ENCODE measurements around the gene GPC6.
A peak's percentile ranks its signal among the peaks of the same experiment; 100 is the strongest.

Gene GPC6

GRCh38 chr13:94030415-94031119 is 804.0 kb downstream of the GPC6 start:
- no peaks in the 10 kb centered on the region for H3K9me3 Mint-ChIP-seq
- peaks cover 15% of the 10 kb centered on the region for H3K4me1 Mint-ChIP-seq
- no peak overlapping the region for H3K27ac Mint-ChIP-seq
- no peak overlapping the region for H3K4me3 Mint-ChIP-seq
- peaks cover 3% of the 10 kb centered on the region for H3K27me3 Mint-ChIP-seq (ENCODE audit: low read depth, poor library complexity)
- no peak for DNase-seq
- no peak for TF ChIP-seq CTCF (IDR thresholded peaks at IDR 0.05)
- peaks cover 7% of the 10 kb centered on the region for H3K36me3 Mint-ChIP-seq (ENCODE audit: low read depth)

- Mint-ChIP-seq H3K4me3 (no peak overlapping the region), H3K27me3 (ENCODE audit: low read depth, poor library complexity) (peaks cover 3% of the 10 kb centered on the region), H3K9me3 (no peaks in the 10 kb centered on the region), H3K27ac (no peak overlapping the region), H3K36me3 (ENCODE audit: low read depth) (peaks cover 7% of the 10 kb centered on the region), H3K4me1 (peaks cover 15% of the 10 kb centered on the region)
- DNase-seq, result no peak
- no peak for TF ChIP-seq CTCF (IDR thresholded peaks at IDR 0.05)
Observed at GRCh38 chr13:94031609-94032008, 805.0 kb downstream of the GPC6 start.

GRCh38 chr13:94033098-94033497 is 806.5 kb downstream of the GPC6 start:
- H3K27ac Mint-ChIP-seq, result no peak overlapping the region
- no peak for TF ChIP-seq CTCF (IDR thresholded peaks at IDR 0.05)
- no peaks in the 10 kb centered on the region for H3K27me3 Mint-ChIP-seq (ENCODE audit: low read depth, poor library complexity)
- peaks cover 15% of the 10 kb centered on the region for H3K4me1 Mint-ChIP-seq
- DNase-seq, result no peak
- H3K36me3 Mint-ChIP-seq (ENCODE audit: low read depth), result peaks cover 7% of the 10 kb centered on the region
- H3K9me3 Mint-ChIP-seq, result no peaks in the 10 kb centered on the region
- no peak overlapping the region for H3K4me3 Mint-ChIP-seq

- Mint-ChIP-seq H3K27me3 (ENCODE audit: low read depth, poor library complexity) (no peaks in the 10 kb centered on the region), H3K9me3 (no peaks in the 10 kb centered on the region), H3K4me3 (no peak overlapping the region), H3K27ac (peak overlapping the region; percentile 17), H3K36me3 (ENCODE audit: low read depth) (peaks cover 7% of the 10 kb centered on the region), H3K4me1 (peaks cover 11% of the 10 kb centered on the region)
- TF ChIP-seq CTCF (IDR thresholded peaks at IDR 0.05), result no peak
- no peak for DNase-seq
Observed at GRCh38 chr13:94033830-94034642, 807.4 kb downstream of the GPC6 start.

- DNase-seq, result no peak
- Mint-ChIP-seq H3K27ac (no peak overlapping the region), H3K4me1 (peaks cover 26% of the 10 kb centered on the region), H3K9me3 (peaks cover 7% of the 10 kb centered on the region), H3K27me3 (ENCODE audit: low read depth, poor library complexity) (no peaks in the 10 kb centered on the region), H3K4me3 (no peak overlapping the region), H3K36me3 (ENCODE audit: low read depth) (peaks cover 11% of the 10 kb centered on the region)
- TF ChIP-seq CTCF (IDR thresholded peaks at IDR 0.05), result no peak
Observed at GRCh38 chr13:94050039-94050438, 823.4 kb downstream of the GPC6 start.

Data from nephron progenitor cell (in vitro differentiated cells).